PC-3 (cell line): Measurements from ENCODE around the gene CDKL5. TPM values are rescaled to one million over a fixed set of nuclear protein-coding genes. Genes with fewer than 3 reads are reported as not detected.

Source experiments
- ATAC-seq: fragments of 200-7000 bp; cut with Tn5 transposase; 2 replicates; pipeline ENCODE4 v1.9.1; 2020; ENCODE audit warnings: mild to moderate bottlenecking, moderate library complexity
- BruUV-seq: library from RNA; stranded (reverse); fragments of 400-500 nt; replicated peaks from 2 replicates; lab custom pipeline; 2021; lab: Mats Ljungman, UMichigan
- CTCF ChIA-PET: fragments of 300-600 bp; sonication (Branson Sonifier 250); formaldehyde crosslinking; loops from one replicate; lab custom pipeline; 2022; ENCODE audit warnings: antibody characterized with exemption; lab: Charles Lee
- POLR2A ChIA-PET: fragments of 300-600 bp; sonication (Branson Sonifier 250); formaldehyde crosslinking; loops from one replicate; lab custom pipeline; 2022; ENCODE audit warnings: antibody characterized with exemption; ENCODE audit not compliant: unreplicated experiment; lab: Charles Lee
- DNase-seq: peaks from one replicate; pipeline ENCODE4 v3.0.0-alpha.2; 2015
- H2AFZ ChIP-seq: fragments of 300-600 bp; sonication (generic); 2 replicates; pipeline ENCODE4 v1.6.0; 2016; ENCODE audit warnings: antibody characterized with exemption, low read length
- H3F3A ChIP-seq: fragments of 300-600 bp; sonication (generic); one replicate; pipeline ENCODE4 v1.6.0; 2017; ENCODE audit warnings: antibody characterized with exemption, low read length, control low read depth, mild to moderate bottlenecking; ENCODE audit not compliant: unreplicated experiment
- H3K27ac ChIP-seq: fragments of 300-600 bp; sonication (generic); 2 replicates; pipeline ENCODE4 v1.5.1; 2016; ENCODE audit warnings: mild to moderate bottlenecking, low read length
- H3K27me3 ChIP-seq: fragments of 300-600 bp; sonication (generic); 2 replicates; pipeline ENCODE4 v1.6.1; 2016; ENCODE audit warnings: low read length, mixed read lengths
- H3K36me3 ChIP-seq: fragments of 300-600 bp; sonication (generic); 2 replicates; pipeline ENCODE4 v1.6.1; 2016; ENCODE audit warnings: low read depth, mixed run types, low read length, mixed read lengths
- H3K4me1 ChIP-seq: fragments of 300-600 bp; sonication (generic); 2 replicates; pipeline ENCODE4 v1.5.1; 2016; ENCODE audit warnings: low read length; ENCODE audit not compliant: insufficient read depth
- H3K4me2 ChIP-seq: fragments of 300-600 bp; sonication (generic); 2 replicates; pipeline ENCODE4 v1.6.0; 2016; ENCODE audit warnings: low read length
- H3K4me3 ChIP-seq: fragments of 300-600 bp; sonication (generic); 2 replicates; pipeline ENCODE4 v1.5.1; 2016; ENCODE audit warnings: mild to moderate bottlenecking, low read length, mixed read lengths
- H3K79me2 ChIP-seq: fragments of 300-600 bp; sonication (generic); 2 replicates; pipeline ENCODE4 v1.6.1; 2017; ENCODE audit warnings: low read length, mixed read lengths
- H3K9ac ChIP-seq: fragments of 300-600 bp; sonication (generic); 2 replicates; pipeline ENCODE4 v1.6.0; 2016; ENCODE audit warnings: mild to moderate bottlenecking, low read length
- H3K9me2 ChIP-seq: fragments of 300-600 bp; sonication (generic); replicated peaks from 2 replicates; pipeline ENCODE4 v1.6.1; 2016; ENCODE audit warnings: mixed run types, low read length, mixed read lengths
- H3K9me3 ChIP-seq: fragments of 300-600 bp; sonication (generic); 2 replicates; pipeline ENCODE4 v1.6.1; 2016; ENCODE audit warnings: low read length, mixed read lengths
- H4K20me1 ChIP-seq: fragments of 300-600 bp; sonication (generic); 2 replicates; pipeline ENCODE4 v1.6.1; 2016; ENCODE audit warnings: low read length, mixed read lengths
- EZH2 ChIP-seq: fragments of 300-600 bp; sonication (generic); IDR thresholded peaks from one replicate; pipeline ENCODE4 v1.6.1; 2017; ENCODE audit warnings: antibody characterized with exemption, mild to moderate bottlenecking, low read length; ENCODE audit not compliant: unreplicated experiment
- EZH2phosphoT487 ChIP-seq: fragments of 300-600 bp; sonication (generic); IDR thresholded peaks from 2 replicates; pipeline ENCODE4 v1.6.1; 2018; ENCODE audit warnings: mild to moderate bottlenecking, antibody characterized with exemption, low read length, borderline replicate concordance
- intact Hi-C: fragments of 100-400 bp; cut with micrococcal nuclease; formaldehyde crosslinking; loops from 2 replicates; pipeline ENCODE4 v1.9.0; 2023
- total RNA-seq: library from RNA; depleted of rRNA; stranded (reverse); fragments of >200 nt; gene quantifications from 2 replicates; pipeline ENCODE4 v1.2.3, GENCODE V29; 2014
- TF ChIP-seq, protein P1 (sequence below): fragments of 300-600 bp; sonication (generic); conservative IDR thresholded peaks from 2 replicates; pipeline ENCODE4 v1.5.1; 2017; ENCODE audit warnings: antibody characterized with exemption, low read depth, mild to moderate bottlenecking, low read length

The CDKL5 gene
- total RNA-seq, 1 experiment from 2014 or later: 2.9 TPM

DNA sequence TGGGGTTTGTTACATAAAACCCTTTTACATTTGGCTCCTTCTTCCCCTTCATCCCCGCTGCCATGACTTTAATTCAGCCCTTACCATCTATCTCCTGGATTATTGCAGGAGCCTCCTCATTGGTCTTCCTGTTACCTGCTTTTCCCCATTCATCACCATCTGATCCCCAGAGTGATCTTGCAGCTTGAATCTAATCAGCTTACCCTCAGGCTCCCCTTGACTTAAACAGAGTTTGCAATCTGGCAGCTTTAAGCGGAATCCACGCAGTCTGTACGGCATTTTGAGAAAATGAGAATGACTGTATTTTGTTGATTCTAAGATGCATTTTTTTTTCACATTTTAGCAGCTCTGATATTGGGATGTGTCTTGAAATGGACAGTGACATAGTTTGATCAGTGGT is 267.1 kb downstream of the CDKL5 start:
- Histone ChIP-seq H3K4me2 (no peak overlapping the region), H3F3A (no peaks in the 10 kb centered on the region), H3K27me3 (no peaks in the 10 kb centered on the region), H3K4me3 (no peak overlapping the region), H2AFZ (no peak overlapping the region), H3K9ac (no peak overlapping the region), H3K27ac (no peak overlapping the region), H4K20me1 (no peaks in the 10 kb centered on the region), H3K9me3 (no peaks in the 10 kb centered on the region), H3K4me1 (no peaks in the 10 kb centered on the region), H3K9me2 (no peaks in the 10 kb centered on the region), H3K79me2 (no peaks in the 10 kb centered on the region), H3K36me3 (no peaks in the 10 kb centered on the region)
- intact Hi-C loops: no loop called here
- ATAC-seq (no peak), DNase-seq (no peak)
- ChIA-PET CTCF (no interaction called here), POLR2A (no interaction called here)
- no TSS peak for BruUV-seq
- no peak for TF ChIP-seq EZH2
- TF ChIP-seq, protein P1, sequence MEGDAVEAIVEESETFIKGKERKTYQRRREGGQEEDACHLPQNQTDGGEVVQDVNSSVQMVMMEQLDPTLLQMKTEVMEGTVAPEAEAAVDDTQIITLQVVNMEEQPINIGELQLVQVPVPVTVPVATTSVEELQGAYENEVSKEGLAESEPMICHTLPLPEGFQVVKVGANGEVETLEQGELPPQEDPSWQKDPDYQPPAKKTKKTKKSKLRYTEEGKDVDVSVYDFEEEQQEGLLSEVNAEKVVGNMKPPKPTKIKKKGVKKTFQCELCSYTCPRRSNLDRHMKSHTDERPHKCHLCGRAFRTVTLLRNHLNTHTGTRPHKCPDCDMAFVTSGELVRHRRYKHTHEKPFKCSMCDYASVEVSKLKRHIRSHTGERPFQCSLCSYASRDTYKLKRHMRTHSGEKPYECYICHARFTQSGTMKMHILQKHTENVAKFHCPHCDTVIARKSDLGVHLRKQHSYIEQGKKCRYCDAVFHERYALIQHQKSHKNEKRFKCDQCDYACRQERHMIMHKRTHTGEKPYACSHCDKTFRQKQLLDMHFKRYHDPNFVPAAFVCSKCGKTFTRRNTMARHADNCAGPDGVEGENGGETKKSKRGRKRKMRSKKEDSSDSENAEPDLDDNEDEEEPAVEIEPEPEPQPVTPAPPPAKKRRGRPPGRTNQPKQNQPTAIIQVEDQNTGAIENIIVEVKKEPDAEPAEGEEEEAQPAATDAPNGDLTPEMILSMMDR: no peak
- TF ChIP-seq EZH2phosphoT487: no peak

DNA sequence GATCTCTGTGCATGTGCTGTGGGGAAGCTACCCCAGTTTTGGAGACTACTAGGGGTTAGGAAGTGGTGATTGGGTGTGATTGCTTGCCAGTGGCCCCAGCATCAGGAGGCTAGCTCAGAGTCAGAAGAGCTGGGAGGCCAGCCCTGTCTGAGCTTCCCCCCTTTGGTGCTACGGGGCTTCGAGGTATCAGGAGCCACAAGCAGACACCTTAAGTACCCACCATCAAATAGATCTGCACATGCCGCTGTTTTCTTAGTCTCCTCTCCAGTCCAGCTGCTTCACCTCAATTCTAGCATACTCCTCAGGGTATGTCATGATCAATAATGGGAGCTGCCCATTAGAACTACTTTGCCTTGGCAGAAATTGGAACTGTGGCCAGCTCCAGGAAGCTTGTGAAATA is 271.2 kb downstream of the CDKL5 start:
- ChIA-PET POLR2A (interaction anchor here (0.6 kb wide), 1 partner anchor 131 kb away, joined by 4 read pairs; no protein-coding TSS in a partner anchor), CTCF (no interaction called here)
- no peak overlapping the region for H3K4me3 ChIP-seq
- no peak overlapping the region for H3K4me2 ChIP-seq
- TF ChIP-seq EZH2 (no peak), EZH2phosphoT487 (no peak)
- TF ChIP-seq, protein P1: no peak
- H3K9me2 ChIP-seq: no peaks in the 10 kb centered on the region
- H3K9me3 ChIP-seq: no peaks in the 10 kb centered on the region
- no peaks in the 10 kb centered on the region for H3F3A ChIP-seq
- H2AFZ ChIP-seq: no peak overlapping the region
- H3K79me2 ChIP-seq: no peaks in the 10 kb centered on the region
- H4K20me1 ChIP-seq: no peaks in the 10 kb centered on the region
- DNase-seq: no peak
- H3K27me3 ChIP-seq: no peaks in the 10 kb centered on the region
- no peak overlapping the region for H3K9ac ChIP-seq
- intact Hi-C loops: no loop called here
- H3K4me1 ChIP-seq: peaks cover 5% of the 10 kb centered on the region
- no TSS peak for BruUV-seq
- no peak overlapping the region for H3K27ac ChIP-seq
- no peak for ATAC-seq
- no peaks in the 10 kb centered on the region for H3K36me3 ChIP-seq

DNA sequence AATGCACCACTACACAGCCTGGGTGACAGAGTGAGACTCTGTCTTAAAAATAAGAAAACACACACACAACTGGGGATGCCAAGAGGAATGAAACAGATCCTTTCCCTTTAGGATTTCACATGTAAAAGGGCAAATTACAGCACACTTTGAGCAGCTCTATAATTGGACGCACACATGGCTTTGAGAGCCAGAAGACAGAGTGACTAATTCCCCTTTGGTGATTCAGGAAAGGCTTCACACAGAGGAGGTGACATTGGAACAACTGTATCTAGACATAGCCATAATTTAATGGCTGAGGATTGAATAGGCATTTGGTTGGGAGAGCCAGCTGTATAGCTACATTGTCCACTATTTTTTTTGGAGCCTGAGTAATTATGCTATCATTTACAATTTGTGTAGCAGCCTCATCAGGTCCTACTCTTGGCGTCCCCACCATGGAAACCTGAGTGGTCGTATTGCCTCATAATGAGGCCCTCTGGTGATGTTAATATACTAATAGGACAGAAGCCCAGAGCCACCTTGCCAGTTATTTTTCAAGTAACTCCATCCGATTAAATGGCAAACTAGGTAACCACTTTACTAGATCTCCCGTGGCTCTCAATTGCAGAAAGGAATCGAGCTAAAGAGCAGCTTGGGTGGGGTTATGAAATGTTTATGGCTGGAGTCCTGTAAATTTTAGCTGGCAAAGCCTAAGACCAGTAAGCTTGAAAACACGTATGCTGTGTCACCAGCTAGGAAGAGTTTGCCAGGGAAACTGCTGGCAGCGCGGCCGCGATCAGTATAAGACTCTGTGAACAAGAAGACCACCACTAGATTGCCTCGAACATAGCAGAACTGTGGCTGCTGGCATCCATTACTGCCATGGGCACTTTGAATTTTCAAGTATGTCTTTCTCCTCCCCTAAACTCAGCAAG is 273.6 kb downstream of the CDKL5 start:
- H3K9me2 ChIP-seq: no peaks in the 10 kb centered on the region
- ChIA-PET CTCF (no interaction called here), POLR2A (no interaction called here)
- no peaks in the 10 kb centered on the region for H4K20me1 ChIP-seq
- ATAC-seq (no peak), DNase-seq (no peak)
- no peak overlapping the region for H3K4me2 ChIP-seq
- H3K27me3 ChIP-seq: no peaks in the 10 kb centered on the region
- TF ChIP-seq, protein P1: no peak
- TF ChIP-seq EZH2phosphoT487: no peak
- no peak for TF ChIP-seq EZH2
- H3K36me3 ChIP-seq: no peaks in the 10 kb centered on the region
- H3K4me3 ChIP-seq: no peak overlapping the region
- no peak overlapping the region for H3K9ac ChIP-seq
- no peaks in the 10 kb centered on the region for H3F3A ChIP-seq
- peaks cover 21% of the 10 kb centered on the region for H3K4me1 ChIP-seq
- no peaks in the 10 kb centered on the region for H3K9me3 ChIP-seq
- intact Hi-C loops: no loop called here
- H2AFZ ChIP-seq: no peak overlapping the region
- H3K79me2 ChIP-seq: no peaks in the 10 kb centered on the region
- H3K27ac ChIP-seq: no peak overlapping the region
- BruUV-seq: no TSS peak
